T-helper 17 cell (primary cell): ENCODE data around the gene UGGT1. TPM values are rescaled to one million over a fixed set of nuclear protein-coding genes. Genes with fewer than 3 reads are reported as not detected.

Source experiments
- ATAC-seq: fragments of 150-1000 bp; cut with Tn5 transposase; 2 replicates; pipeline ENCODE4 v1.10.0; 2021; ENCODE audit warnings: mild to moderate bottlenecking, moderate library complexity
- DNase-seq, 3 donors: peaks; one replicate each; pipeline versions ENCODE4 v3.0.0 to v3.0.0-alpha.2; 2020 to 2021
- H3K9me3 ChIP-seq: one replicate; pipeline ENCODE4 v1.7.0; 2013; ENCODE audit warnings: low read length, mild to moderate bottlenecking; ENCODE audit not compliant: control insufficient read depth, poor library complexity, severe bottlenecking
- H3K27ac Mint-ChIP-seq: one replicate; pipeline ENCODE4 v1.8.0; 2022; ENCODE audit warnings: mild to moderate bottlenecking, moderate library complexity, mixed read lengths
- H3K27me3 Mint-ChIP-seq: one replicate; pipeline ENCODE4 v1.8.0; 2022; ENCODE audit warnings: mixed read lengths
- H3K36me3 Mint-ChIP-seq: one replicate; pipeline ENCODE4 v1.8.0; 2022; ENCODE audit warnings: low read depth, mixed read lengths
- H3K4me1 Mint-ChIP-seq: one replicate; pipeline ENCODE4 v1.8.0; 2022; ENCODE audit warnings: mild to moderate bottlenecking, mixed read lengths
- H3K4me3 Mint-ChIP-seq: one replicate; pipeline ENCODE4 v1.8.0; 2022; ENCODE audit warnings: mild to moderate bottlenecking, moderate library complexity, mixed read lengths
- total RNA-seq, 4 donors: library from RNA in 2 of 4; stranded (reverse) in 2 of 4; gene quantifications; one replicate each; pipeline ENCODE4 v1.2.3 and lab custom pipeline; 2022 to 2026

UGGT1 gene
- total RNA-seq, 2 donors from 2014 or later: 37.1 to 51.2 TPM

GRCh38 chr2:128086244-128086643 is 4.8 kb upstream of the UGGT1 start:
- peaks cover 3% of the 10 kb centered on the region for H3K4me1 Mint-ChIP-seq
- DNase-seq: no peak
- no peak overlapping the region for H3K27ac Mint-ChIP-seq

GRCh38 chr2:128090575-128090944 is 440 bp upstream of the UGGT1 start:
- ATAC-seq (peak; percentile 24), DNase-seq (no peak)
- H3K27me3 Mint-ChIP-seq: peaks cover 8% of the 10 kb centered on the region
- peaks cover 20% of the 10 kb centered on the region for H3K4me1 Mint-ChIP-seq
- H3K36me3 Mint-ChIP-seq: peaks cover 4% of the 10 kb centered on the region
- H3K4me3 Mint-ChIP-seq: peak overlapping the region; percentile 96
- peak overlapping the region; percentile 92 for H3K27ac Mint-ChIP-seq
- no peaks in the 10 kb centered on the region for H3K9me3 ChIP-seq

More at GRCh38 chr2:128086244-128086643, 4.8 kb upstream of the UGGT1 start:
- H3K27me3 Mint-ChIP-seq: peaks cover 10% of the 10 kb centered on the region
- no peaks in the 10 kb centered on the region for H3K9me3 ChIP-seq
- no peak for ATAC-seq
- H3K4me3 Mint-ChIP-seq: no peak overlapping the region
- H3K36me3 Mint-ChIP-seq: peaks cover 4% of the 10 kb centered on the region

- Mint-ChIP-seq H3K4me3 (peak overlapping the region; percentile 96), H3K4me1 (peaks cover 22% of the 10 kb centered on the region), H3K36me3 (peaks cover 4% of the 10 kb centered on the region), H3K27me3 (no peaks in the 10 kb centered on the region), H3K27ac (peak overlapping the region; percentile 92)
- ATAC-seq (no peak), DNase-seq (no peak)
- H3K9me3 ChIP-seq: no peaks in the 10 kb centered on the region
These were observed 703 bp downstream of the UGGT1 start for GRCh38 chr2:128091726-128092080.

GRCh38 chr2:128092656-128093055 is 1.7 kb downstream of the UGGT1 start:
- H3K36me3 Mint-ChIP-seq: peaks cover 4% of the 10 kb centered on the region
- H3K4me3 Mint-ChIP-seq: peak overlapping the region; percentile 53
- H3K4me1 Mint-ChIP-seq: peaks cover 22% of the 10 kb centered on the region
- no peak for DNase-seq
- H3K9me3 ChIP-seq: no peaks in the 10 kb centered on the region
- no peak for ATAC-seq
- no peaks in the 10 kb centered on the region for H3K27me3 Mint-ChIP-seq
- peak overlapping the region; percentile 92 for H3K27ac Mint-ChIP-seq

GRCh38 chr2:128093762-128094161 is 2.8 kb downstream of the UGGT1 start:
- Mint-ChIP-seq H3K27ac (no peak overlapping the region), H3K27me3 (no peaks in the 10 kb centered on the region), H3K36me3 (peaks cover 4% of the 10 kb centered on the region), H3K4me3 (no peak overlapping the region), H3K4me1 (peaks cover 24% of the 10 kb centered on the region)
- ATAC-seq: no peak
- H3K9me3 ChIP-seq: no peaks in the 10 kb centered on the region
- no peak for DNase-seq

GRCh38 chr2:128095201-128095600 is 4.2 kb downstream of the UGGT1 start:
- DNase-seq (no peak), ATAC-seq (no peak)
- no peak overlapping the region for H3K4me3 Mint-ChIP-seq
- H3K9me3 ChIP-seq: no peaks in the 10 kb centered on the region
- H3K36me3 Mint-ChIP-seq: peaks cover 4% of the 10 kb centered on the region
- peak overlapping the region; percentile 81 for H3K27ac Mint-ChIP-seq
- H3K4me1 Mint-ChIP-seq: peaks cover 24% of the 10 kb centered on the region
- H3K27me3 Mint-ChIP-seq: no peaks in the 10 kb centered on the region

GRCh38 chr2:128103407-128103806 is 12.4 kb downstream of the UGGT1 start:
- Mint-ChIP-seq H3K27me3 (no peaks in the 10 kb centered on the region), H3K4me3 (no peak overlapping the region), H3K36me3 (peaks cover 3% of the 10 kb centered on the region), H3K4me1 (peaks cover 15% of the 10 kb centered on the region), H3K27ac (peak overlapping the region; percentile 47)
- ATAC-seq: no peak
- no peak for DNase-seq
- H3K9me3 ChIP-seq: no peaks in the 10 kb centered on the region

- ATAC-seq (no peak), DNase-seq (no peak)
- peaks cover 15% of the 10 kb centered on the region for H3K4me1 Mint-ChIP-seq
- H3K9me3 ChIP-seq: no peaks in the 10 kb centered on the region
- peaks cover 3% of the 10 kb centered on the region for H3K36me3 Mint-ChIP-seq
- no peak overlapping the region for H3K27ac Mint-ChIP-seq
- no peaks in the 10 kb centered on the region for H3K27me3 Mint-ChIP-seq
- no peak overlapping the region for H3K4me3 Mint-ChIP-seq
These were observed 14.1 kb downstream of the UGGT1 start for GRCh38 chr2:128105072-128105471.

GRCh38 chr2:128108166-128108565 is 17.2 kb downstream of the UGGT1 start:
- ATAC-seq: no peak
- H3K9me3 ChIP-seq: no peaks in the 10 kb centered on the region
- peaks cover 7% of the 10 kb centered on the region for H3K4me1 Mint-ChIP-seq
- H3K27ac Mint-ChIP-seq: no peak overlapping the region
- no peaks in the 10 kb centered on the region for H3K27me3 Mint-ChIP-seq
- DNase-seq: no peak
- H3K36me3 Mint-ChIP-seq: peaks cover 3% of the 10 kb centered on the region
- H3K4me3 Mint-ChIP-seq: no peak overlapping the region

- DNase-seq (no peak), ATAC-seq (no peak)
- no peaks in the 10 kb centered on the region for H3K27me3 Mint-ChIP-seq
- no peak overlapping the region for H3K4me3 Mint-ChIP-seq
- no peak overlapping the region for H3K27ac Mint-ChIP-seq
- no peaks in the 10 kb centered on the region for H3K36me3 Mint-ChIP-seq
- H3K4me1 Mint-ChIP-seq: peaks cover 3% of the 10 kb centered on the region
- no peaks in the 10 kb centered on the region for H3K9me3 ChIP-seq
These were observed 18.2 kb downstream of the UGGT1 start for GRCh38 chr2:128109243-128109642.

GRCh38 chr2:128115921-128116623 is 25.1 kb downstream of the UGGT1 start:
- no peak overlapping the region for H3K4me3 Mint-ChIP-seq
- H3K27me3 Mint-ChIP-seq: no peaks in the 10 kb centered on the region
- H3K4me1 Mint-ChIP-seq: no peaks in the 10 kb centered on the region
- ATAC-seq: no peak
- no peak overlapping the region for H3K27ac Mint-ChIP-seq
- DNase-seq: no peak
- H3K36me3 Mint-ChIP-seq: no peaks in the 10 kb centered on the region
- H3K9me3 ChIP-seq: no peaks in the 10 kb centered on the region

- no peaks in the 10 kb centered on the region for H3K9me3 ChIP-seq
- Mint-ChIP-seq H3K27me3 (no peaks in the 10 kb centered on the region), H3K27ac (no peak overlapping the region), H3K4me3 (no peak overlapping the region), H3K4me1 (no peaks in the 10 kb centered on the region), H3K36me3 (peaks cover 13% of the 10 kb centered on the region)
- no peak for DNase-seq
- ATAC-seq: no peak
These were observed 43.6 kb downstream of the UGGT1 start for GRCh38 chr2:128134573-128134972.

GRCh38 chr2:128137094-128137616 is 46.2 kb downstream of the UGGT1 start:
- Mint-ChIP-seq H3K27ac (no peak overlapping the region), H3K4me3 (no peak overlapping the region), H3K27me3 (no peaks in the 10 kb centered on the region), H3K4me1 (no peaks in the 10 kb centered on the region), H3K36me3 (peaks cover 10% of the 10 kb centered on the region)
- no peaks in the 10 kb centered on the region for H3K9me3 ChIP-seq
- no peak for ATAC-seq
- DNase-seq: no peak

- no peak for DNase-seq
- ATAC-seq: no peak
- H3K27ac Mint-ChIP-seq: no peak overlapping the region
- no peak overlapping the region for H3K4me3 Mint-ChIP-seq
- no peaks in the 10 kb centered on the region for H3K27me3 Mint-ChIP-seq
- peaks cover 12% of the 10 kb centered on the region for H3K36me3 Mint-ChIP-seq
- H3K4me1 Mint-ChIP-seq: peaks cover 3% of the 10 kb centered on the region
- H3K9me3 ChIP-seq: no peaks in the 10 kb centered on the region
These were observed 48.6 kb downstream of the UGGT1 start for GRCh38 chr2:128139624-128140023.
